OCI-LY1 (cell line): ENCODE measurements around the gene AFAP1L1.

Source experiments
- H2AFZ ChIP-seq: fragments of 200-600 bp; sonication (generic), shearing (Covaris generic); 2 replicates; pipeline ENCODE4 v1.6.0; 2014; ENCODE audit warnings: antibody characterized with exemption, mild to moderate bottlenecking, low read length
- H3F3A ChIP-seq: fragments of 200-600 bp; sonication (generic), shearing (Covaris generic); 2 replicates; pipeline ENCODE4 v1.6.0; 2014; ENCODE audit warnings: mild to moderate bottlenecking, antibody characterized with exemption, low read length, moderate library complexity; ENCODE audit not compliant: insufficient read depth
- H3K27ac ChIP-seq: fragments of 200-600 bp; sonication (generic); 2 replicates; pipeline ENCODE4 v1.5.1; 2014; ENCODE audit warnings: low read length, mixed run types, mild to moderate bottlenecking, low read depth; ENCODE audit not compliant: poor library complexity, severe bottlenecking
- H3K27me3 ChIP-seq: fragments of 200-600 bp; sonication (generic); 2 replicates; pipeline ENCODE4 v1.6.0; 2014; ENCODE audit warnings: antibody characterized with exemption, mild to moderate bottlenecking, low read length, moderate library complexity; ENCODE audit not compliant: insufficient read depth
- H3K36me3 ChIP-seq: fragments of 200-600 bp; sonication (generic); 2 replicates; pipeline ENCODE4 v1.6.1; 2014; ENCODE audit warnings: mild to moderate bottlenecking, antibody characterized with exemption, low read length, moderate library complexity, mixed read lengths; ENCODE audit not compliant: insufficient read depth
- H3K4me1 ChIP-seq: fragments of 200-600 bp; sonication (generic); 2 replicates; pipeline ENCODE4 v1.5.1; 2014; ENCODE audit warnings: mild to moderate bottlenecking, low read length, moderate library complexity; ENCODE audit not compliant: insufficient read depth, severe bottlenecking
- H3K4me2 ChIP-seq: fragments of 200-600 bp; sonication (generic), shearing (Covaris generic); 2 replicates; pipeline ENCODE4 v1.6.1; 2014; ENCODE audit warnings: low read length
- H3K4me3 ChIP-seq: fragments of 200-600 bp; sonication (generic); 2 replicates; pipeline ENCODE4 v1.5.1; 2014; ENCODE audit warnings: low read length, low read depth, mild to moderate bottlenecking, mixed read lengths; ENCODE audit not compliant: poor library complexity, severe bottlenecking
- H3K79me2 ChIP-seq: fragments of 200-600 bp; shearing (Covaris generic); 2 replicates; pipeline ENCODE4 v1.6.1; 2016; ENCODE audit warnings: mixed run types, low read length, mixed read lengths; ENCODE audit not compliant: insufficient read depth
- H3K9ac ChIP-seq: fragments of 200-600 bp; sonication (generic), shearing (Covaris generic); 2 replicates; pipeline ENCODE4 v1.6.1; 2014; ENCODE audit warnings: mild to moderate bottlenecking, low read length, mixed read lengths
- H3K9me2 ChIP-seq: fragments of 200-600 bp; sonication (generic), shearing (Covaris generic); 2 replicates; pipeline ENCODE4 v1.6.1; 2014; ENCODE audit warnings: low read depth, mild to moderate bottlenecking, low read length, mixed read lengths
- H3K9me3 ChIP-seq: fragments of 200-600 bp; shearing (Covaris generic); 2 replicates; pipeline ENCODE4 v1.6.1; 2014; ENCODE audit warnings: low read length, mixed read lengths
- H4K20me1 ChIP-seq: fragments of 200-600 bp; sonication (generic), shearing (Covaris generic); 2 replicates; pipeline ENCODE4 v1.6.0; 2016; ENCODE audit warnings: mild to moderate bottlenecking, low read length; ENCODE audit not compliant: insufficient read depth
- EZH2 ChIP-seq: fragments of 200-600 bp; sonication (generic), shearing (Covaris generic); IDR thresholded peaks from 2 replicates; pipeline ENCODE4 v1.8.0; 2017; ENCODE audit warnings: borderline replicate concordance, mixed run types, mild to moderate bottlenecking, antibody characterized with exemption, low read length, moderate library complexity, mixed read lengths
- TF ChIP-seq, protein P1 (sequence below): fragments of 200-600 bp; sonication (generic), shearing (Covaris generic); IDR thresholded peaks from 2 replicates; pipeline ENCODE4 v1.5.1; 2017; ENCODE audit warnings: mild to moderate bottlenecking, antibody characterized with exemption, low read length, moderate library complexity, mixed read lengths

AFAP1L1 gene

GRCh38 chr5:149260761-149261160 lies 10.9 kb upstream of the AFAP1L1 start:
- Histone ChIP-seq H4K20me1 (no peaks in the 10 kb centered on the region), H2AFZ (no peak overlapping the region), H3K27me3 (no peaks in the 10 kb centered on the region), H3K4me2 (no peak overlapping the region), H3K79me2 (no peaks in the 10 kb centered on the region), H3K4me1 (peaks cover 5% of the 10 kb centered on the region), H3K9ac (no peak overlapping the region), H3K4me3 (no peak overlapping the region), H3K9me3 (no peaks in the 10 kb centered on the region), H3K9me2 (no peaks in the 10 kb centered on the region), H3K27ac (no peak overlapping the region), H3F3A (no peaks in the 10 kb centered on the region), H3K36me3 (no peaks in the 10 kb centered on the region)
- no peak for TF ChIP-seq EZH2
- TF ChIP-seq, protein P1, sequence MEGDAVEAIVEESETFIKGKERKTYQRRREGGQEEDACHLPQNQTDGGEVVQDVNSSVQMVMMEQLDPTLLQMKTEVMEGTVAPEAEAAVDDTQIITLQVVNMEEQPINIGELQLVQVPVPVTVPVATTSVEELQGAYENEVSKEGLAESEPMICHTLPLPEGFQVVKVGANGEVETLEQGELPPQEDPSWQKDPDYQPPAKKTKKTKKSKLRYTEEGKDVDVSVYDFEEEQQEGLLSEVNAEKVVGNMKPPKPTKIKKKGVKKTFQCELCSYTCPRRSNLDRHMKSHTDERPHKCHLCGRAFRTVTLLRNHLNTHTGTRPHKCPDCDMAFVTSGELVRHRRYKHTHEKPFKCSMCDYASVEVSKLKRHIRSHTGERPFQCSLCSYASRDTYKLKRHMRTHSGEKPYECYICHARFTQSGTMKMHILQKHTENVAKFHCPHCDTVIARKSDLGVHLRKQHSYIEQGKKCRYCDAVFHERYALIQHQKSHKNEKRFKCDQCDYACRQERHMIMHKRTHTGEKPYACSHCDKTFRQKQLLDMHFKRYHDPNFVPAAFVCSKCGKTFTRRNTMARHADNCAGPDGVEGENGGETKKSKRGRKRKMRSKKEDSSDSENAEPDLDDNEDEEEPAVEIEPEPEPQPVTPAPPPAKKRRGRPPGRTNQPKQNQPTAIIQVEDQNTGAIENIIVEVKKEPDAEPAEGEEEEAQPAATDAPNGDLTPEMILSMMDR, result no peak

GRCh38 chr5:149261246-149261645 lies 10.4 kb upstream of the AFAP1L1 start:
- no peak overlapping the region for H3K27ac ChIP-seq
- no peak overlapping the region for H3K4me2 ChIP-seq
- H3K4me1 ChIP-seq, result peaks cover 5% of the 10 kb centered on the region
- TF ChIP-seq EZH2, result no peak
- TF ChIP-seq, protein P1, result no peak
- H3K9me3 ChIP-seq, result no peaks in the 10 kb centered on the region
- no peaks in the 10 kb centered on the region for H3K79me2 ChIP-seq
- no peaks in the 10 kb centered on the region for H3K9me2 ChIP-seq
- no peaks in the 10 kb centered on the region for H3K36me3 ChIP-seq
- H3K9ac ChIP-seq, result no peak overlapping the region
- no peaks in the 10 kb centered on the region for H3K27me3 ChIP-seq
- no peak overlapping the region for H3K4me3 ChIP-seq
- no peaks in the 10 kb centered on the region for H3F3A ChIP-seq
- H4K20me1 ChIP-seq, result no peaks in the 10 kb centered on the region
- H2AFZ ChIP-seq, result no peak overlapping the region

DNA sequence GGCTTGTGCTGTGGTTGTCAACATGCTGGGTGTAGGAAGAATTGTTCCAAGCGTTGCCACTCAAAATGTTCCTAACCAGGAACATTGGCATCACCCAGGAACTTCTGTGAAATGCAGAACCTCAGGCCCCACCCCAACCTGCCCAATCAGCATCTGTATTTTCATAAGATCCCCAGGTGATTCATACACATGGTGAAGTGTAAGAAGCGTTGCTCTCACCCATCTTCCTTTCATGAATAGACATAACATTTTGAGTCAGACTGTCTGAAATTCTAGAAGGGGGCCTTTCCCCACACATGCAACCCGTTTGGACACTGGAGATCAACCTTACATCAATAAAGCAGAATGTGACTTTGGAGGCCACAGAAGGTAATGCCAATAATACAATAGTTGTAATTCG lies 9.3 kb upstream of the AFAP1L1 start:
- Histone ChIP-seq H3K79me2 (no peaks in the 10 kb centered on the region), H4K20me1 (no peaks in the 10 kb centered on the region), H3K4me2 (no peak overlapping the region), H3K9ac (no peak overlapping the region), H3K4me3 (no peak overlapping the region), H3K27ac (no peak overlapping the region), H2AFZ (no peak overlapping the region), H3K9me2 (no peaks in the 10 kb centered on the region), H3K27me3 (no peaks in the 10 kb centered on the region), H3K4me1 (peaks cover 5% of the 10 kb centered on the region), H3K9me3 (no peaks in the 10 kb centered on the region), H3K36me3 (no peaks in the 10 kb centered on the region), H3F3A (no peaks in the 10 kb centered on the region)
- TF ChIP-seq, protein P1, result no peak
- TF ChIP-seq EZH2, result no peak
